KOPT-K1 (cell line): ENCODE data around the gene CDC37.

Experiments
- H3K27ac ChIP-seq: fragments of 200-600 bp; sonication (generic); 2 replicates; pipeline ENCODE4 v1.5.1; 2016; ENCODE audit warnings: antibody characterized with exemption, mild to moderate bottlenecking, low read depth, low read length; ENCODE audit not compliant: poor library complexity, severe bottlenecking
- H3K36me3 ChIP-seq: fragments of 200-600 bp; sonication (generic); 2 replicates; pipeline ENCODE4 v1.5.1; 2017; ENCODE audit warnings: antibody characterized with exemption, mild to moderate bottlenecking, low read length, moderate library complexity; ENCODE audit not compliant: insufficient read depth
- H3K9me3 ChIP-seq: fragments of 200-600 bp; sonication (generic); 2 replicates; pipeline ENCODE4 v1.5.1; 2017; ENCODE audit warnings: antibody characterized with exemption, low read length, mild to moderate bottlenecking; ENCODE audit not compliant: insufficient read depth, poor library complexity, severe bottlenecking

CDC37 gene

GRCh38 chr19:10362259-10362658 is 41.1 kb downstream of the CDC37 start:
- H3K9me3 ChIP-seq = no peaks in the 10 kb centered on the region
- H3K36me3 ChIP-seq = peaks cover 96% of the 10 kb centered on the region
- H3K27ac ChIP-seq = no peak overlapping the region

GRCh38 chr19:10361569-10362011 is 41.8 kb downstream of the CDC37 start:
- Histone ChIP-seq H3K36me3 (peaks cover 96% of the 10 kb centered on the region), H3K27ac (no peak overlapping the region), H3K9me3 (no peaks in the 10 kb centered on the region)

GRCh38 chr19:10356431-10356830 is 46.9 kb downstream of the CDC37 start:
- Histone ChIP-seq H3K27ac (no peak overlapping the region), H3K36me3 (peaks cover 82% of the 10 kb centered on the region)

GRCh38 chr19:10353793-10354391 is 49.5 kb downstream of the CDC37 start:
- H3K9me3 ChIP-seq = no peaks in the 10 kb centered on the region
- no peak overlapping the region for H3K27ac ChIP-seq
- H3K36me3 ChIP-seq = peaks cover 79% of the 10 kb centered on the region

More at GRCh38 chr19:10356431-10356830, 46.9 kb downstream of the CDC37 start:
- H3K9me3 ChIP-seq = no peaks in the 10 kb centered on the region

GRCh38 chr19:10352764-10353671 is 50.3 kb downstream of the CDC37 start:
- H3K36me3 ChIP-seq = peaks cover 70% of the 10 kb centered on the region
- H3K27ac ChIP-seq = no peak overlapping the region
- no peaks in the 10 kb centered on the region for H3K9me3 ChIP-seq

- H3K9me3 ChIP-seq = no peaks in the 10 kb centered on the region
- H3K36me3 ChIP-seq = peaks cover 19% of the 10 kb centered on the region; the same call in 1 of the 2 replicates
- H3K27ac ChIP-seq = no peak overlapping the region
Observed at GRCh38 chr19:10346509-10346908, 56.8 kb downstream of the CDC37 start.

GRCh38 chr19:10344780-10345179 is 58.6 kb downstream of the CDC37 start:
- no peaks in the 10 kb centered on the region for H3K9me3 ChIP-seq
- H3K36me3 ChIP-seq = peaks cover 2% of the 10 kb centered on the region; the same call in 1 of the 2 replicates
- no peak overlapping the region for H3K27ac ChIP-seq

GRCh38 chr19:10343495-10343894 is 59.8 kb downstream of the CDC37 start:
- H3K36me3 ChIP-seq = no peaks in the 10 kb centered on the region
- H3K9me3 ChIP-seq = no peaks in the 10 kb centered on the region
- H3K27ac ChIP-seq = no peak overlapping the region
